Liver (tissue), 9 donors: ENCODE measurements around the gene LINGO4. TPM values are rescaled to one million over a fixed set of nuclear protein-coding genes. Genes with fewer than 3 reads are reported as not detected.

Source experiments
- DNase-seq: peaks from one replicate; pipeline ENCODE4 v3.0.0-alpha.2; 2017; ENCODE audit warnings: low spot score
- H3K27ac ChIP-seq, 2 donors: one replicate each; pipeline ENCODE4 v1.7.0; 2013; ENCODE audit warnings: inconsistent platforms in 2 of 2, low read length in 2 of 2, control low read depth in 1 of 2, low read depth in 1 of 2, mild to moderate bottlenecking in 1 of 2
- H3K27me3 ChIP-seq, 4 donors: one replicate each; pipeline versions ENCODE4 v1.6.1 to v1.7.0; 2013; ENCODE audit warnings: low read length in 3 of 4, inconsistent platforms in 1 of 4, mild to moderate bottlenecking in 1 of 4, moderate library complexity in 1 of 4; ENCODE audit not compliant: control insufficient read depth in 4 of 4, insufficient read depth in 4 of 4
- H3K36me3 ChIP-seq, 4 donors: one replicate each; pipeline versions ENCODE4 v1.6.1 to v1.7.0; 2013; ENCODE audit warnings: low read length in 3 of 4, mild to moderate bottlenecking in 3 of 4, low read depth in 1 of 4, moderate library complexity in 1 of 4; ENCODE audit not compliant: control insufficient read depth in 4 of 4, insufficient read depth in 3 of 4
- H3K4me1 ChIP-seq, 4 donors: one replicate each; pipeline versions ENCODE4 v1.6.1 to v1.7.0; 2013; ENCODE audit warnings: low read length in 3 of 4, mild to moderate bottlenecking in 3 of 4, moderate library complexity in 1 of 4; ENCODE audit not compliant: control insufficient read depth in 4 of 4, insufficient read depth in 4 of 4
- H3K4me3 ChIP-seq, 3 donors: one replicate each; pipeline versions ENCODE4 v1.6.1 to v1.7.0; 2013; ENCODE audit warnings: low read length in 3 of 3, control low read depth in 1 of 3, low read depth in 1 of 3, mild to moderate bottlenecking in 1 of 3
- H3K9ac ChIP-seq, 2 donors: one replicate each; pipeline ENCODE4 v1.7.0; 2013; ENCODE audit warnings: low read length in 2 of 2, mild to moderate bottlenecking in 2 of 2, moderate library complexity in 2 of 2, control low read depth in 1 of 2, low read depth in 1 of 2
- H3K9me3 ChIP-seq, 4 donors: one replicate each; pipeline versions ENCODE4 v1.6.1 to v1.7.0; 2013; ENCODE audit warnings: low read length in 3 of 4; ENCODE audit not compliant: control insufficient read depth in 4 of 4
- EGR1 ChIP-seq, 2 donors: IDR thresholded peaks; 2 replicates each; pipeline ENCODE4 v1.6.1; 2016 to 2018; ENCODE audit warnings: antibody characterized with exemption in 2 of 2, low read depth in 2 of 2
- FOXA1 ChIP-seq: IDR thresholded peaks from 2 replicates; pipeline ENCODE4 v1.6.1; 2016; ENCODE audit warnings: antibody characterized with exemption
- FOXA2 ChIP-seq: IDR thresholded peaks from 2 replicates; pipeline ENCODE4 v1.6.1; 2016; ENCODE audit warnings: antibody characterized with exemption
- GABPA ChIP-seq, 2 donors: IDR thresholded peaks in 1 of 2; conservative IDR thresholded peaks in 1 of 2; 2 replicates each; pipeline ENCODE4 v1.6.1; 2016; ENCODE audit warnings: antibody characterized with exemption in 2 of 2, mild to moderate bottlenecking in 1 of 2, moderate library complexity in 1 of 2
- HNF4A ChIP-seq, 2 donors: conservative IDR thresholded peaks; 2 replicates each; pipeline ENCODE4 v1.6.1; 2016; ENCODE audit warnings: antibody characterized with exemption in 2 of 2, mild to moderate bottlenecking in 2 of 2
- HNF4G ChIP-seq: IDR thresholded peaks from 2 replicates; pipeline ENCODE4 v1.6.1; 2016; ENCODE audit warnings: antibody characterized with exemption
- JUND ChIP-seq, 2 donors: IDR thresholded peaks; 2 replicates each; pipeline ENCODE4 v1.6.1; 2016; ENCODE audit warnings: antibody characterized with exemption in 2 of 2
- MAX ChIP-seq: IDR thresholded peaks from 2 replicates; pipeline ENCODE4 v1.6.1; 2016; ENCODE audit warnings: antibody characterized with exemption
- NR2F2 ChIP-seq: IDR thresholded peaks from 2 replicates; pipeline ENCODE4 v1.6.1; 2016; ENCODE audit warnings: antibody characterized with exemption
- RAD21 ChIP-seq, 2 donors: IDR thresholded peaks; 2 replicates each; pipeline ENCODE4 v1.6.1; 2016; ENCODE audit warnings: antibody characterized with exemption in 2 of 2, mild to moderate bottlenecking in 2 of 2
- REST ChIP-seq: IDR thresholded peaks from 2 replicates; pipeline ENCODE4 v1.6.1; 2016; ENCODE audit warnings: antibody characterized with exemption, mild to moderate bottlenecking
- RXRA ChIP-seq, 2 donors: IDR thresholded peaks; 2 replicates each; pipeline ENCODE4 v1.6.1; 2017 to 2018; ENCODE audit warnings: antibody characterized with exemption in 2 of 2, mild to moderate bottlenecking in 1 of 2
- SP1 ChIP-seq: IDR thresholded peaks from 2 replicates; pipeline ENCODE4 v1.6.1; 2018; ENCODE audit warnings: antibody characterized with exemption, mild to moderate bottlenecking
- TAF1 ChIP-seq: conservative IDR thresholded peaks from 2 replicates; pipeline ENCODE4 v1.6.1; 2016; ENCODE audit warnings: antibody characterized with exemption, mild to moderate bottlenecking
- WGBS: extraction: QIAGEN DNeasy Blood & Tissue Kit; methylation state at CpG from one replicate; pipeline ENCODE4 v1.1.7; 2013; 5-methylcytosine and 5-hydroxymethylcytosine counted together
- polyA plus RNA-seq, 2 donors: library from polyadenylated mRNA; stranded (reverse) in 1 of 2; unstranded in 1 of 2; fragments of 200-250 nt in 1 of 2; fragments of >200 nt in 1 of 2; fragmentation: Nextera tagmentation in 1 of 2; extraction: Ambion mirVana in 1 of 2; gene quantifications; one replicate each; pipeline versions ENCODE4 v1.2.1 to v1.2.3, GENCODE V29; 2013 to 2015
- total RNA-seq, 2 donors: library from RNA; depleted of rRNA; stranded (reverse); fragments of >200 nt; gene quantifications; one replicate each; pipeline ENCODE4 v1.2.3, GENCODE V29; 2014
- TF ChIP-seq, protein P1 (sequence below): IDR thresholded peaks from 2 replicates; pipeline ENCODE4 v1.6.1; 2016; ENCODE audit warnings: antibody characterized with exemption
- TF ChIP-seq, protein P2 (sequence below): fragments of 150-350 bp; IDR thresholded peaks from 2 replicates; pipeline ENCODE4 v1.5.1; 2017; ENCODE audit warnings: improper control_type of control experiment, low read depth, low read length; ENCODE audit not compliant: missing input control
- TF ChIP-seq, protein P3 (sequence below): IDR thresholded peaks from 2 replicates; pipeline ENCODE4 v1.6.1; 2016; ENCODE audit warnings: antibody characterized with exemption
- donor health status: healthy.
- donor health status: healthy.
- donor health status: healthy.
- donor health status: healthy.
- donor health status: healthy.

LINGO4 gene
- total and polyA plus RNA-seq, 4 donors, result 0.05 to 0.50 (median 0.09) TPM; not detected in 1

- Histone ChIP-seq H3K4me3 (no peak overlapping the region), H3K9me3 (no peaks in the 10 kb centered on the region), H3K9ac (no peak overlapping the region), H3K27ac (no peak overlapping the region), H3K36me3 (peaks cover 1 to 69% (median 51%) of the 10 kb centered on the region in 4 donors), H3K27me3 (no peaks in the 10 kb centered on the region), H3K4me1 (peaks cover 0 to 7% (median 2%) of the 10 kb centered on the region in 4 donors)
- WGBS, result 99% methylated on average over 1 of the region's 1 CpG
- TF ChIP-seq HNF4A (conservative IDR thresholded peaks at IDR 0.05) (no peak), HNF4G (no peak), REST (no peak), MAX (no peak), RAD21 (IDR thresholded peaks at IDR 0.05) (no peak), FOXA2 (no peak), EGR1 (IDR thresholded peaks at IDR 0.05; ENCODE audit: low read depth in 2 of 2) (no peak), GABPA (IDR thresholded peaks at IDR 0.05 in 1 of 2, conservative IDR thresholded peaks at IDR 0.05 in 1 of 2) (no peak), TAF1 (no peak), FOXA1 (no peak), JUND (IDR thresholded peaks at IDR 0.05) (no peak), RXRA (IDR thresholded peaks at IDR 0.05) (no peak), SP1 (no peak), NR2F2 (no peak)
- TF ChIP-seq, protein P1, sequence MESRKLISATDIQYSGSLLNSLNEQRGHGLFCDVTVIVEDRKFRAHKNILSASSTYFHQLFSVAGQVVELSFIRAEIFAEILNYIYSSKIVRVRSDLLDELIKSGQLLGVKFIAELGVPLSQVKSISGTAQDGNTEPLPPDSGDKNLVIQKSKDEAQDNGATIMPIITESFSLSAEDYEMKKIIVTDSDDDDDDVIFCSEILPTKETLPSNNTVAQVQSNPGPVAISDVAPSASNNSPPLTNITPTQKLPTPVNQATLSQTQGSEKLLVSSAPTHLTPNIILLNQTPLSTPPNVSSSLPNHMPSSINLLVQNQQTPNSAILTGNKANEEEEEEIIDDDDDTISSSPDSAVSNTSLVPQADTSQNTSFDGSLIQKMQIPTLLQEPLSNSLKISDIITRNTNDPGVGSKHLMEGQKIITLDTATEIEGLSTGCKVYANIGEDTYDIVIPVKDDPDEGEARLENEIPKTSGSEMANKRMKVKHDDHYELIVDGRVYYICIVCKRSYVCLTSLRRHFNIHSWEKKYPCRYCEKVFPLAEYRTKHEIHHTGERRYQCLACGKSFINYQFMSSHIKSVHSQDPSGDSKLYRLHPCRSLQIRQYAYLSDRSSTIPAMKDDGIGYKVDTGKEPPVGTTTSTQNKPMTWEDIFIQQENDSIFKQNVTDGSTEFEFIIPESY, result no peak
- TF ChIP-seq, protein P2, sequence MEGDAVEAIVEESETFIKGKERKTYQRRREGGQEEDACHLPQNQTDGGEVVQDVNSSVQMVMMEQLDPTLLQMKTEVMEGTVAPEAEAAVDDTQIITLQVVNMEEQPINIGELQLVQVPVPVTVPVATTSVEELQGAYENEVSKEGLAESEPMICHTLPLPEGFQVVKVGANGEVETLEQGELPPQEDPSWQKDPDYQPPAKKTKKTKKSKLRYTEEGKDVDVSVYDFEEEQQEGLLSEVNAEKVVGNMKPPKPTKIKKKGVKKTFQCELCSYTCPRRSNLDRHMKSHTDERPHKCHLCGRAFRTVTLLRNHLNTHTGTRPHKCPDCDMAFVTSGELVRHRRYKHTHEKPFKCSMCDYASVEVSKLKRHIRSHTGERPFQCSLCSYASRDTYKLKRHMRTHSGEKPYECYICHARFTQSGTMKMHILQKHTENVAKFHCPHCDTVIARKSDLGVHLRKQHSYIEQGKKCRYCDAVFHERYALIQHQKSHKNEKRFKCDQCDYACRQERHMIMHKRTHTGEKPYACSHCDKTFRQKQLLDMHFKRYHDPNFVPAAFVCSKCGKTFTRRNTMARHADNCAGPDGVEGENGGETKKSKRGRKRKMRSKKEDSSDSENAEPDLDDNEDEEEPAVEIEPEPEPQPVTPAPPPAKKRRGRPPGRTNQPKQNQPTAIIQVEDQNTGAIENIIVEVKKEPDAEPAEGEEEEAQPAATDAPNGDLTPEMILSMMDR, result no peak
- TF ChIP-seq, protein P3, sequence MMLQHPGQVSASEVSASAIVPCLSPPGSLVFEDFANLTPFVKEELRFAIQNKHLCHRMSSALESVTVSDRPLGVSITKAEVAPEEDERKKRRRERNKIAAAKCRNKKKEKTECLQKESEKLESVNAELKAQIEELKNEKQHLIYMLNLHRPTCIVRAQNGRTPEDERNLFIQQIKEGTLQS, result no peak
- DNase-seq, result no peak
Measured at GRCh38 chr1:151809985-151810556, 4.9 kb upstream of the LINGO4 start.
